GM13976 (cell line): ENCODE results near the gene ECSIT.
A peak's percentile ranks its signal among the peaks of the same experiment; 100 is the strongest.

Source experiments
- DNase-seq: peaks from one replicate; pipeline ENCODE4 v3.0.0; 2012; ENCODE audit warnings: low spot score
- in situ Hi-C: fragments of 300-500 bp; cut with MboI; formaldehyde crosslinking; loops from one replicate; pipeline ENCODE4 v1.12.0; 2022; ENCODE audit warnings: low sequenced_read_pairs, mixed read lengths, inconsistent platforms; ENCODE audit not compliant: unreplicated experiment
- TF ChIP-seq, protein P1 (sequence below): IDR thresholded peaks from 2 replicates; pipeline ENCODE4 v1.5.1; 2012; ENCODE audit warnings: borderline replicate concordance, mild to moderate bottlenecking; ENCODE audit not compliant: insufficient read depth; ENCODE audit errors: extremely low read depth, missing control alignments, control extremely low read depth

ECSIT gene

DNA sequence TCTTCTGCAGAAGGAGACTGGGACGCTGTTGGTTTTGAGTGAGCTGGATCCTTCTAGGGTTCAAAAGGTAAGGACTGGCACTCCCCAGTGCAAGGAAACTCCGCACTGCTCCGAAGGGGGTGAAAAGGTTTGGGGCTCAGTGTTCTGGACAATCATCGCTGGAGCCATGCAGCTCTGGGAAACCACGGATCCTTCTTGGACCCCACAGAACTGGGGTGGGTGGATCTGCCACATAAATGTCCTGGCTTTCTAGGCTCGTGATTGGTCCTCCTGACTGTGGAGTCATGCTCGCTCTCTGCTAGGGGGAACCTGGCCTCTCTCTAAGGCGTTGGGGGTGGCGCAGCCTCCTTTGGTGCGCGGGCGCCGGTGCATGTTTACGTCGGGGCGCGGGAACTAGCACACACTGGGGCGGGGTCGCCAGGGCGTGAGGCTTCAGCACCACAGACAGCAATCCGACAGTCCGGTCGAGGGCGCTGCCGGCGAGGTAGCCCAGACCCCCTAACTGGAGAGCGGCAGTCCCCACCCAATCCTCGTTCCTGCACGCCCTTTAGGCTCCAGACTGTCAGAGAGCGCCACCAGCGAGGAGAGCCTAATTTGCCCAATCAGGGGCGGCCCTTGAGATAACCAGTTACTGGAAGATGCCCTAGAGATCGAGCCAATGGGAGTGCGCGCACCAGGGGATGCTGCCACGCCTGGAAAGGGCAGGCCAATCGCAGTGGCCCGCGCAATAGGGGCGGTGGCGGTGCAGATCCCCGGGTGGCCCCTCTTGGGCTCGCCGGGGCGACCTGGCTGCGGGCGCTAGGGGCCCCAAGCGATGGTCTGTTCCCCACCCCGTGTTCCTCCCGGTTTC, 47.2 kb downstream of the ECSIT start:
- TF ChIP-seq, protein P1, sequence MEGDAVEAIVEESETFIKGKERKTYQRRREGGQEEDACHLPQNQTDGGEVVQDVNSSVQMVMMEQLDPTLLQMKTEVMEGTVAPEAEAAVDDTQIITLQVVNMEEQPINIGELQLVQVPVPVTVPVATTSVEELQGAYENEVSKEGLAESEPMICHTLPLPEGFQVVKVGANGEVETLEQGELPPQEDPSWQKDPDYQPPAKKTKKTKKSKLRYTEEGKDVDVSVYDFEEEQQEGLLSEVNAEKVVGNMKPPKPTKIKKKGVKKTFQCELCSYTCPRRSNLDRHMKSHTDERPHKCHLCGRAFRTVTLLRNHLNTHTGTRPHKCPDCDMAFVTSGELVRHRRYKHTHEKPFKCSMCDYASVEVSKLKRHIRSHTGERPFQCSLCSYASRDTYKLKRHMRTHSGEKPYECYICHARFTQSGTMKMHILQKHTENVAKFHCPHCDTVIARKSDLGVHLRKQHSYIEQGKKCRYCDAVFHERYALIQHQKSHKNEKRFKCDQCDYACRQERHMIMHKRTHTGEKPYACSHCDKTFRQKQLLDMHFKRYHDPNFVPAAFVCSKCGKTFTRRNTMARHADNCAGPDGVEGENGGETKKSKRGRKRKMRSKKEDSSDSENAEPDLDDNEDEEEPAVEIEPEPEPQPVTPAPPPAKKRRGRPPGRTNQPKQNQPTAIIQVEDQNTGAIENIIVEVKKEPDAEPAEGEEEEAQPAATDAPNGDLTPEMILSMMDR = no peak
- in situ Hi-C loops = no loop called here
- DNase-seq = peak; percentile 93

GRCh38 chr19:11480715-11481533, 48.0 kb downstream of the ECSIT start, which contains the start of gene ELAVL3:
Gene ELAVL3, minus strand, starts transcription at chr19:11481046. Its CDS starts 438 bp downstream, at chr19:11480608.
- TF ChIP-seq, protein P1 = no peak
- in situ Hi-C loops = no loop called here
- DNase-seq = peak; percentile 42

DNA sequence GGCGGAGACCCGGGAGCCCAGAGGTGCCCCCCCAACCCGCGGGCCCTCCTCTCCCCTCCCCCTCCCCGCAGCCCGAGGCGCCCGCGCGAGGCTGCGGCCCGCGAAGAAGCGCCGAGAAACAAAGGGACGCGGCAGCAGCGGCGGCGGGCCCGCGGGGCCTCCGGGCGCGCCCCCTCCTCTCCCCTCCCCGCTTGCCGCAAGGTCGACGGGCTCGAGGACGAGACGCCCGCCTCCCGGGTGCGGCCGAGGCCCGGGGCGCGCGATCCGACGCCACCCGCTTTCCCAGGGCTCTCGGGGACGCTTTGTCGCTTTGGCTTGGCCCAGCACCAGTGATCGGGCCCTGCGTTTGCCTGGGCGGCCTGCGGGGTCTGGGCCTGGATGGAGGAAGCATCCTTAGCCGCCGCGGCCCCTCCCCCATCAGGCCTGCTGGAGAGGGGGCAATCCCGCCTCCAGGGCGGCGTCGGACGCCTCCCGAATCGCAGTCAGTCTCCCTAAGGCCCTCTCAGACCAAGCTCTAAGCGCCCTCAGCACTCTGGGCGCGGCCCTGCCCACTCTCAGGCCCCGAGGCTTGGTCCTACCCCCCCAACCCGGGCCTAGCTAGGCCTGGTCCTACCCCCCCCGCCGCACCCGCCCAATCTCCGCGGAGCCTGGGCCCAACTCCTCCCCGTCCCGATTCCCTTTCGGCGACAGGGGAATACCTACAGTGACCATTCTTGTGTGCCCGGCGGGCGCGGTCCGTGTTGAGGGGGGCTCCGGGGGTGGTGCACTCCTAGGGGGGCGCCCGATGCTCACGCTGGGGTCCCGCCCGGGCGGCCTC, 48.8 kb downstream of the ECSIT start:
- TF ChIP-seq, protein P1 = no peak
- in situ Hi-C loops = no loop called here
- peak; percentile 33 for DNase-seq

DNA sequence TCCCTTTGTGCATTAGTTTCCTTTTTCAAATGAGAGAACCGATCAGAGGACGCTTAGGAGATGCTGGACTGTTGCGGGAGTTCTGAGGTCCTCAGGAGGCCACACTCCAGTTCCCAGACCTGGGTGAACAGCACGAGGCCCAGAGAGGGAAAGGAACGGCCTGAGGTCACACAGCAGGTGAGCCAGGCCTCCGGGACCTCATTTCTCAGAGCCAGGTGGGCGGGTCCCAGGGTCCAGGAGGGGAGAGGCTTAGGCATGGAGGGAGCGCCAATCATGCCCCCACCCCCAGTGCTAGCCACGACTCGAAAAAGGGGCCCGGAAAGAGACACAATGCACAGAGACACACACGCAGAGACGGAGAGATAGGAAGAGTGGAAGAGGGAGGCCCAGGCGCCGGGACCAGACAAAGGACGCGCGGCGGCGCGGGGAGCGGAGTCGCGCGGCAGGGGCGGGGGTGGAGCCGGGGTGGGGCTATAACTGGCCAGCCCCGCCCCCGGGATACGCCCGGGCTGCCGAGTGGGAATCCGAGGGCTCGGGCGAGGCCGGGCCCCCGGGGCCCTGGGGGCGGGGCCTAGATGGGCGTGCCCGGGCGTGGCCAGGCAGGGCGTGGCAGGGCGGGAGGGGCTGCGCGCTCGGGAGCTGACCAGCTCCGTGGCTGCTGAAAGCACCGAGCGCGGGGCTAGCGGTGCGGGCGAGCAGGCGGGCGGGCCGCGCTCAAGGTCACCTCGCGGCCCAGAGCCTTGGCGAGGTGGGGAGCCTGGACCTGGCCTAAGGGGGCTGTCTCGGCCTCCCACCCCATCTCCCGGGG, 49.6 kb downstream of the ECSIT start:
- in situ Hi-C loops = no loop called here
- peak; percentile 52 for DNase-seq
- TF ChIP-seq, protein P1 = no peak

DNA sequence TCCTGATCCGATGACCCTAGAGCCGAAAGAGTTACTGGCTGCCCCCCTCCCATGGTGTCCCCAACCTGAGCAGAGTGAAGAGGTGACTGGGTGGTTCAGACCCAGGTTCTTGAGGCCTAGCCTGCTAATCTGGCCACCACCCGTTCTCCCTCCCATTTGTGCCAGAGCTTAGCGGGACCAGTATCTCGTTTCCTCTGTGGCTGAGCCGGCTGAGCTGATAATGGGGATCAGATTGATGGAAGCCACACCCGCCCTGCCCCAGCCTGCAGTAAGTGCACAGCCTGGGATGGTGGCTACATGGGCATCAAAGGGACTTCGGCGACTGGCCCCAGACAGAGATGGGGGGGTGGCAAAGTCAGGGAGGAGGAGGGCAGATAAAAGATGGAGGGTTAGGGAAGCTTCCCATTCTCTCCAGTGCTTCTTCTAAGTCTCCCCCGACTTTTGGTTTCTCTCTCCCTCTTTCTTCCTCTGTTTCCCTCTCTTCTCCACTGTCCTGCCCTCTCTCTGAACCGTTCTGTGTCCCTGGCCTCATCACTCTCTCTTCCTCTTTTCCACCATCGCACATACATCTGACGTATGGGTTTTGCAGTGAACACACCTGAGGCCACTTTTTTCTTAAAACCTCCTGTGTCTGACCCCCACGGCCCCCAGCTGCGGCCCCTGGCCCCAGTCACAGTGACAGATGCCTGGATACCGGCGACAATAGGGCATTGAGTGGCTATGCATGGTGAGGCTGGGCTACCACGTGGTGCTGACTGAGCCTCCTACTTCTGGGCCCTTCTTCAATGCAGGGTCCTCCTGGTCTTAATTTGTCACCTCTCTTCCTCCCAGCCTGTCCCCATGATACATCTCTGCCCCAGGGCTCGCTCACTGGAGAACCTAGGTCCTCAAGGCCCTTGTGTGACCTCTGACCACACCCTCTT, 50.5 kb downstream of the ECSIT start:
- in situ Hi-C loops = no loop called here
- DNase-seq = no peak
- TF ChIP-seq, protein P1 = no peak
